Parathyroid adenoma (tissue), 2 donors: Measurements from ENCODE around the gene SOX9.

Source experiments
- H2AFZ ChIP-seq: fragments of 300-600 bp; sonication (generic); one replicate; pipeline ENCODE4 v1.7.0; 2017; ENCODE audit warnings: antibody characterized with exemption, mild to moderate bottlenecking
- H3K27ac ChIP-seq: fragments of 300-600 bp; sonication (generic); one replicate; pipeline ENCODE4 v1.7.0; 2017
- H3K27me3 ChIP-seq: fragments of 300-600 bp; sonication (generic); one replicate; pipeline ENCODE4 v1.7.0; 2017; ENCODE audit warnings: low read length; ENCODE audit not compliant: control insufficient read depth, insufficient read depth
- H3K36me3 ChIP-seq: fragments of 300-600 bp; sonication (generic); one replicate; pipeline ENCODE4 v1.7.0; 2017; ENCODE audit warnings: low read length; ENCODE audit not compliant: control insufficient read depth, insufficient read depth
- H3K4me1 ChIP-seq: fragments of 300-600 bp; sonication (generic); one replicate; pipeline ENCODE4 v1.7.0; 2017; ENCODE audit warnings: control low read depth
- H3K4me2 ChIP-seq: fragments of 300-600 bp; sonication (generic); one replicate; pipeline ENCODE4 v1.7.0; 2017; ENCODE audit warnings: low read length
- H3K4me3 ChIP-seq: fragments of 300-600 bp; sonication (generic); one replicate; pipeline ENCODE4 v1.7.0; 2017; ENCODE audit warnings: low read depth, low read length
- H3K79me2 ChIP-seq: fragments of 300-600 bp; sonication (generic); one replicate; pipeline ENCODE4 v1.7.0; 2017; ENCODE audit warnings: control low read depth
- H3K9ac ChIP-seq: fragments of 300-600 bp; sonication (generic); one replicate; pipeline ENCODE4 v1.7.0; 2017; ENCODE audit warnings: mild to moderate bottlenecking
- H3K9me3 ChIP-seq: fragments of 300-600 bp; sonication (generic); one replicate; pipeline ENCODE4 v1.7.0; 2017; ENCODE audit warnings: low read length; ENCODE audit not compliant: control insufficient read depth
- TF ChIP-seq, protein P1 (sequence below): fragments of 300-600 bp; sonication (generic); IDR thresholded peaks from one replicate; pipeline ENCODE4 v1.7.0; 2017; ENCODE audit warnings: antibody characterized with exemption, mild to moderate bottlenecking
- donor health status: primary hyperparathyroidism.

SOX9 gene

DNA sequence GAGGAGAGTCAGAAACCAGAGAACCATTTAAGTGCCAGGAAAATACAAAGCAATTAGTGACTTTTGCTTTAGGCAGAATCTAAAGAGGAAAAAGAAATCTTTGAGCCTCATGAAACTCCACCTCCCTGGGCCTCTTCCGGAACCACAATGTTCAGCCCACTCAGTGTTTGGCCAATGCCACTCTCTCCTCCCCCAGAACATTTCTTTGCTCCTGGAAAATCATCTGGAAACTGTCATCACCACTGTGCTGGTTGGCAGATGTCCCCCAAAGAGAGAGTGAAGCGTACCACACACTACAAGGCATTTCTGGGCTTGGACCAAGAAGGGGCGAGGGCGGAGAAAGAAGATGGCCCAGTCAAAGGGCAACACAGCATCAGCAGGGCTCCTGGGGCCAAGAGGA, 7.1 kb upstream of the SOX9 start:
- H3K9ac ChIP-seq, result no peak overlapping the region
- no peaks in the 10 kb centered on the region for H3K9me3 ChIP-seq
- H3K27ac ChIP-seq, result no peak overlapping the region
- no peaks in the 10 kb centered on the region for H3K79me2 ChIP-seq
- no peak overlapping the region for H3K4me3 ChIP-seq
- TF ChIP-seq, protein P1, sequence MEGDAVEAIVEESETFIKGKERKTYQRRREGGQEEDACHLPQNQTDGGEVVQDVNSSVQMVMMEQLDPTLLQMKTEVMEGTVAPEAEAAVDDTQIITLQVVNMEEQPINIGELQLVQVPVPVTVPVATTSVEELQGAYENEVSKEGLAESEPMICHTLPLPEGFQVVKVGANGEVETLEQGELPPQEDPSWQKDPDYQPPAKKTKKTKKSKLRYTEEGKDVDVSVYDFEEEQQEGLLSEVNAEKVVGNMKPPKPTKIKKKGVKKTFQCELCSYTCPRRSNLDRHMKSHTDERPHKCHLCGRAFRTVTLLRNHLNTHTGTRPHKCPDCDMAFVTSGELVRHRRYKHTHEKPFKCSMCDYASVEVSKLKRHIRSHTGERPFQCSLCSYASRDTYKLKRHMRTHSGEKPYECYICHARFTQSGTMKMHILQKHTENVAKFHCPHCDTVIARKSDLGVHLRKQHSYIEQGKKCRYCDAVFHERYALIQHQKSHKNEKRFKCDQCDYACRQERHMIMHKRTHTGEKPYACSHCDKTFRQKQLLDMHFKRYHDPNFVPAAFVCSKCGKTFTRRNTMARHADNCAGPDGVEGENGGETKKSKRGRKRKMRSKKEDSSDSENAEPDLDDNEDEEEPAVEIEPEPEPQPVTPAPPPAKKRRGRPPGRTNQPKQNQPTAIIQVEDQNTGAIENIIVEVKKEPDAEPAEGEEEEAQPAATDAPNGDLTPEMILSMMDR, result no peak
- H3K36me3 ChIP-seq, result no peaks in the 10 kb centered on the region
- H2AFZ ChIP-seq, result no peak overlapping the region
- H3K27me3 ChIP-seq, result peaks cover 14% of the 10 kb centered on the region
- no peak overlapping the region for H3K4me2 ChIP-seq
- H3K4me1 ChIP-seq, result no peaks in the 10 kb centered on the region

DNA sequence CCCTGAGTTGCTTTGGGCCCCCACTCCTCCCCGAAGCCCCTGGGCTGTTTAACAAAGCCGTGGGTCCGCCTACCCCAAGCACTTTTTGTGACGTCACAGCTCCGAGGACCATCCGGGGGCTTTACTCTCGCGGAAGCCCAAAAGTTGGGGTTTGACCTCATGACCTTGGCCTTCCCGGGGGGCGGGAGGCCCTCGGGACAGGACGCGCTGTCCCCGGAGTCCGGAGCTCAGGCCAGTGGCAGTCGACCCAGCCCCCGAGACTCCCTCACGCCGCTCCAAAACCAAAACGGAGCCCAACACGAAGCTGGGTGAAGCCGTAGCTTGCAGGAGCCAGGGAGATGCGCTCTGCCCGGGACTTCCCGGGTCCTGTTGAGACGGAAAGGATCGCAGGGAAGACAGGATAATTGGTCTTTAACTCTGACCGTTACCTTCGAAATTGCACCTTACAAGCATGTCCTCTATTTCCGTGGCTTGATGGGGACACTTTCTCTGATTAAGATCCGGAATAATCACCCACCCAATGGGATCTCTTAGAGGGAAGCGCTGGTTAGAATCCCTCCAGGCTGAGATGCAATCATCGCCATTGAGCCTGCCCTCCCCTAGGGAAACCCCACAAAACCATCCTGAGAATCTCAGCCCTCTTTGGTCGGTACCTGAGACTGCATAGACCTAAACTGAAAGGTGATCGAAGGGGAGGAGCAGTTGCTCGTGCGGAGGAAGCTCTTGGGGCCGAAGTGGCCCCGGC, 4.9 kb upstream of the SOX9 start:
- Histone ChIP-seq H3K36me3 (no peaks in the 10 kb centered on the region), H3K4me1 (no peaks in the 10 kb centered on the region), H3K9ac (no peak overlapping the region), H3K4me3 (no peak overlapping the region), H3K4me2 (no peak overlapping the region), H3K27me3 (peaks cover 14% of the 10 kb centered on the region), H3K79me2 (no peaks in the 10 kb centered on the region), H2AFZ (no peak overlapping the region), H3K9me3 (no peaks in the 10 kb centered on the region), H3K27ac (no peak overlapping the region)
- TF ChIP-seq, protein P1, result no peak

- Histone ChIP-seq H3K9me3 (no peaks in the 10 kb centered on the region), H3K9ac (no peak overlapping the region), H3K79me2 (no peaks in the 10 kb centered on the region), H2AFZ (no peak overlapping the region), H3K27me3 (peaks cover 14% of the 10 kb centered on the region), H3K4me2 (peak overlapping the region; percentile 2), H3K27ac (no peak overlapping the region), H3K4me3 (no peak overlapping the region), H3K36me3 (no peaks in the 10 kb centered on the region), H3K4me1 (no peaks in the 10 kb centered on the region)
- TF ChIP-seq, protein P1, result no peak
These were observed 3.9 kb upstream of the SOX9 start for GRCh38 chr17:72116661-72117521.

GRCh38 chr17:72117535-72118334, 3.1 kb upstream of the SOX9 start:
- peak overlapping the region; percentile 33 for H3K4me3 ChIP-seq
- no peaks in the 10 kb centered on the region for H3K36me3 ChIP-seq
- no peaks in the 10 kb centered on the region for H3K79me2 ChIP-seq
- no peak overlapping the region for H3K9ac ChIP-seq
- TF ChIP-seq, protein P1, result no peak
- H3K9me3 ChIP-seq, result no peaks in the 10 kb centered on the region
- H2AFZ ChIP-seq, result peak overlapping the region; percentile 8
- no peaks in the 10 kb centered on the region for H3K4me1 ChIP-seq
- no peak overlapping the region for H3K27ac ChIP-seq
- H3K27me3 ChIP-seq, result peaks cover 14% of the 10 kb centered on the region
- H3K4me2 ChIP-seq, result peak overlapping the region; percentile 2
